Neural progenitor cell (in vitro differentiated cells): ENCODE results near the gene DDX47. TPM values are rescaled to one million over a fixed set of nuclear protein-coding genes. Genes with fewer than 3 reads are reported as not detected.

Experiments
- DNase-seq: peaks from one replicate; pipeline ENCODE4 v3.0.0-alpha.2; 2016; ENCODE audit warnings: low spot score
- H2AFZ ChIP-seq: fragments of 200-600 bp; sonication (generic); replicated peaks from 2 replicates; pipeline ENCODE4 v1.6.1; 2016; ENCODE audit warnings: antibody characterized with exemption
- H3F3A ChIP-seq: fragments of 200-600 bp; sonication (generic); 2 replicates; pipeline ENCODE4 v1.6.1; 2016; ENCODE audit warnings: antibody characterized with exemption, low read depth
- H3K27ac ChIP-seq: fragments of 200-600 bp; sonication (generic); 2 replicates; pipeline ENCODE4 v1.5.1; 2016; ENCODE audit warnings: mild to moderate bottlenecking
- H3K27me3 ChIP-seq: fragments of 200-600 bp; sonication (generic); 2 replicates; pipeline ENCODE4 v1.6.1; 2016; ENCODE audit warnings: mild to moderate bottlenecking, moderate library complexity
- H3K36me3 ChIP-seq: fragments of 200-600 bp; sonication (generic); 2 replicates; pipeline ENCODE4 v1.5.1; 2016
- H3K4me1 ChIP-seq: fragments of 200-600 bp; sonication (generic); 2 replicates; pipeline ENCODE4 v1.6.1; 2016; ENCODE audit warnings: mixed run types
- H3K4me2 ChIP-seq: fragments of 200-600 bp; sonication (generic); 2 replicates; pipeline ENCODE4 v1.6.1; 2016
- H3K4me3 ChIP-seq: fragments of 200-600 bp; sonication (generic); 2 replicates; pipeline ENCODE4 v1.5.1; 2016
- H3K79me2 ChIP-seq: fragments of 200-600 bp; sonication (generic); 2 replicates; pipeline ENCODE4 v1.6.1; 2016; ENCODE audit warnings: low read depth
- H3K9ac ChIP-seq: fragments of 200-600 bp; sonication (generic); 2 replicates; pipeline ENCODE4 v1.6.1; 2016
- H3K9me3 ChIP-seq: fragments of 200-600 bp; sonication (generic); 2 replicates; pipeline ENCODE4 v1.5.1; 2016; ENCODE audit warnings: low read depth
- H4K20me1 ChIP-seq: fragments of 200-600 bp; sonication (generic); 2 replicates; pipeline ENCODE4 v1.6.1; 2016; ENCODE audit warnings: low read depth
- H3K27ac Mint-ChIP-seq: 3 replicates; pipeline ENCODE4 v1.8.0; 2021; ENCODE audit warnings: mixed read lengths
- H3K27me3 Mint-ChIP-seq: 2 replicates; pipeline ENCODE4 v1.8.0; 2022; ENCODE audit warnings: low read depth, mild to moderate bottlenecking, inconsistent platforms, moderate library complexity, mixed read lengths; ENCODE audit not compliant: insufficient read depth
- H3K36me3 Mint-ChIP-seq: 3 replicates; pipeline ENCODE4 v1.8.0; 2021; ENCODE audit warnings: mixed read lengths
- H3K4me1 Mint-ChIP-seq: 3 replicates; pipeline ENCODE4 v1.8.0; 2021; ENCODE audit warnings: mixed read lengths
- H3K4me3 Mint-ChIP-seq: 3 replicates; pipeline ENCODE4 v1.8.0; 2021; ENCODE audit warnings: mild to moderate bottlenecking, moderate library complexity, mixed read lengths
- H3K9me3 Mint-ChIP-seq: 3 replicates; pipeline ENCODE4 v1.8.0; 2020; ENCODE audit warnings: mixed read lengths
- EZH2 ChIP-seq: fragments of 200-600 bp; sonication (generic); IDR thresholded peaks from 2 replicates; pipeline ENCODE4 v1.6.1; 2017; ENCODE audit warnings: antibody characterized with exemption, mild to moderate bottlenecking, moderate library complexity
- EZH2phosphoT487 ChIP-seq: fragments of 200-600 bp; sonication (generic); IDR thresholded peaks from 2 replicates; pipeline ENCODE4 v1.6.1; 2017; ENCODE audit warnings: antibody characterized with exemption
- total RNA-seq: library from RNA; depleted of rRNA; stranded (reverse); fragments of >200 nt; gene quantifications from 2 replicates; pipeline ENCODE4 v1.2.3, GENCODE V29; 2015; ENCODE audit warnings: low replicate concordance
- TF ChIP-seq, protein P1 (sequence below): fragments of 200-600 bp; sonication (generic); IDR thresholded peaks from 2 replicates; pipeline ENCODE4 v1.5.1; 2017; ENCODE audit warnings: antibody characterized with exemption, mild to moderate bottlenecking

DDX47 gene
- total RNA-seq, 1 donor from 2014 or later, result 107 TPM

DNA sequence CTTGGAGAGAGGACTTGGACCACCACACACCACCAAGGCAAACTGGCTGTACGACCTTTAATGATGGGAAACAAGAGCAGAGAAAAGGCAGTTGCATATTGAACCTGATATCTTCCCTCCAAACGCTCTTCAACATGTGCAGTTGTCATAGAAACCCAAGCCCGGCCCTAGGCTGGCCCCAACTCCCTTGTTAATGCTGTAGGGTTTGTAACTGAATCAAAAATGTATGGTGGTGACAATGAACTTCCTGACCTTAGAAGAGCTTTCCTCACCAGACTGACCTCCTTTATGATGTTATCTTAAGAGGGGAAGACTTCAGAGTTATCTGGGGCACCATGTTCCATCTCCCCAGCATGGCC lies 15.4 kb upstream of the DDX47 start:
- peaks cover 12% of the 10 kb centered on the region for H3K4me1 Mint-ChIP-seq
- Histone ChIP-seq H3K27me3 (no peaks in the 10 kb centered on the region), H3K4me3 (no peak overlapping the region), H3K79me2 (no peaks in the 10 kb centered on the region), H4K20me1 (no peaks in the 10 kb centered on the region), H3K36me3 (no peaks in the 10 kb centered on the region), H3K4me1 (peaks cover 5% of the 10 kb centered on the region), H2AFZ (no peak overlapping the region), H3K9ac (no peak overlapping the region), H3K4me2 (no peak overlapping the region), H3K27ac (no peak overlapping the region), H3K9me3 (no peaks in the 10 kb centered on the region), H3F3A (peaks cover 4% of the 10 kb centered on the region)
- H3K9me3 Mint-ChIP-seq, result peaks cover 4% of the 10 kb centered on the region
- H3K27ac Mint-ChIP-seq, result peak overlapping the region; percentile 9
- H3K27me3 Mint-ChIP-seq, result peaks cover 7% of the 10 kb centered on the region
- H3K4me3 Mint-ChIP-seq, result no peak overlapping the region
- DNase-seq, result no peak
- H3K36me3 Mint-ChIP-seq, result peaks cover 4% of the 10 kb centered on the region
- TF ChIP-seq, protein P1, sequence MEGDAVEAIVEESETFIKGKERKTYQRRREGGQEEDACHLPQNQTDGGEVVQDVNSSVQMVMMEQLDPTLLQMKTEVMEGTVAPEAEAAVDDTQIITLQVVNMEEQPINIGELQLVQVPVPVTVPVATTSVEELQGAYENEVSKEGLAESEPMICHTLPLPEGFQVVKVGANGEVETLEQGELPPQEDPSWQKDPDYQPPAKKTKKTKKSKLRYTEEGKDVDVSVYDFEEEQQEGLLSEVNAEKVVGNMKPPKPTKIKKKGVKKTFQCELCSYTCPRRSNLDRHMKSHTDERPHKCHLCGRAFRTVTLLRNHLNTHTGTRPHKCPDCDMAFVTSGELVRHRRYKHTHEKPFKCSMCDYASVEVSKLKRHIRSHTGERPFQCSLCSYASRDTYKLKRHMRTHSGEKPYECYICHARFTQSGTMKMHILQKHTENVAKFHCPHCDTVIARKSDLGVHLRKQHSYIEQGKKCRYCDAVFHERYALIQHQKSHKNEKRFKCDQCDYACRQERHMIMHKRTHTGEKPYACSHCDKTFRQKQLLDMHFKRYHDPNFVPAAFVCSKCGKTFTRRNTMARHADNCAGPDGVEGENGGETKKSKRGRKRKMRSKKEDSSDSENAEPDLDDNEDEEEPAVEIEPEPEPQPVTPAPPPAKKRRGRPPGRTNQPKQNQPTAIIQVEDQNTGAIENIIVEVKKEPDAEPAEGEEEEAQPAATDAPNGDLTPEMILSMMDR, result no peak
- TF ChIP-seq EZH2, result no peak
- TF ChIP-seq EZH2phosphoT487, result no peak

DNA sequence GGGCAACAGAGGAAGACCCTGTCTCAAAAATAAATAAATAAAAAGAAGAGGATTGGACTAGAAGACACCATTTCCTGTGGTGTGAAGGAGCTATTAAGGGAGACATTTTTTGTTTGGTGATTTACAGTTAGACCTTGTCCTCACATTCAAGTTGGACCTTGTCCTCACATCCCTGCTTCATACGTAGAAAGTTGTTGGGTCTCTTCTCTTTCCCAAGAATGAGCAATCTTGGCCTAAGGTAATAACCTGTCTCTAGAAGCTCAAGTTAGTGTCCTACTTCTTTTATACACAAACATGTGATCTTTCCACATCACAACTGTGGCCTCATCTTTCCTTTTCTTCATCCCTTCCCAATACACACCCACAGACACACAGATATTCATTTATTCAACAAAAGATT lies 14.7 kb upstream of the DDX47 start:
- H3K4me2 ChIP-seq, result no peak overlapping the region
- H3K9me3 ChIP-seq, result no peaks in the 10 kb centered on the region
- DNase-seq, result no peak
- no peaks in the 10 kb centered on the region for H4K20me1 ChIP-seq
- TF ChIP-seq EZH2phosphoT487, result no peak
- TF ChIP-seq, protein P1, result no peak
- TF ChIP-seq EZH2, result no peak
- no peak overlapping the region for H2AFZ ChIP-seq
- Mint-ChIP-seq H3K9me3 (peaks cover 4% of the 10 kb centered on the region), H3K4me1 (peaks cover 10% of the 10 kb centered on the region), H3K27me3 (peaks cover 7% of the 10 kb centered on the region), H3K36me3 (peaks cover 4% of the 10 kb centered on the region), H3K27ac (no peak overlapping the region), H3K4me3 (no peak overlapping the region)
- H3K4me3 ChIP-seq, result no peak overlapping the region
- H3K4me1 ChIP-seq, result peaks cover 5% of the 10 kb centered on the region
- H3K27ac ChIP-seq, result no peak overlapping the region
- H3K27me3 ChIP-seq, result no peaks in the 10 kb centered on the region
- H3F3A ChIP-seq, result peaks cover 4% of the 10 kb centered on the region
- H3K36me3 ChIP-seq, result no peaks in the 10 kb centered on the region
- H3K79me2 ChIP-seq, result no peaks in the 10 kb centered on the region
- H3K9ac ChIP-seq, result no peak overlapping the region

GRCh38 chr12:12799163-12799920 lies 13.8 kb upstream of the DDX47 start:
- Histone ChIP-seq H3K79me2 (no peaks in the 10 kb centered on the region), H2AFZ (no peak overlapping the region), H3K4me2 (peak overlapping the region; percentile 12), H3K4me1 (peaks cover 5% of the 10 kb centered on the region), H3K9me3 (no peaks in the 10 kb centered on the region), H3K27me3 (no peaks in the 10 kb centered on the region), H3F3A (peaks cover 4% of the 10 kb centered on the region), H3K36me3 (no peaks in the 10 kb centered on the region), H4K20me1 (no peaks in the 10 kb centered on the region), H3K27ac (no peak overlapping the region), H3K4me3 (no peak overlapping the region), H3K9ac (no peak overlapping the region)
- H3K27me3 Mint-ChIP-seq, result peaks cover 7% of the 10 kb centered on the region
- H3K4me1 Mint-ChIP-seq, result peaks cover 13% of the 10 kb centered on the region
- TF ChIP-seq EZH2 (no peak), EZH2phosphoT487 (no peak)
- TF ChIP-seq, protein P1, result no peak
- peaks cover 4% of the 10 kb centered on the region for H3K9me3 Mint-ChIP-seq
- no peak overlapping the region for H3K27ac Mint-ChIP-seq
- H3K36me3 Mint-ChIP-seq, result peaks cover 4% of the 10 kb centered on the region
- DNase-seq, result peak; percentile 48
- no peak overlapping the region for H3K4me3 Mint-ChIP-seq
